ENCODE results near the gene ELFN2.

The ELFN2 gene

GRCh38 chr22:37355174-37355573 is 72.1 kb downstream of the ELFN2 start:
- in situ Hi-C loops (cut with MboI; ENCODE audit: low sequenced_read_pairs, unreplicated experiment), result no loop called here
- no peak for TF ChIP-seq CTCF (IDR thresholded peaks at IDR 0.05; ENCODE audit: borderline replicate concordance, control extremely low read depth, extremely low read depth, insufficient read depth, missing control alignments)
- DNase-seq (ENCODE audit: low spot score), result no peak

- in situ Hi-C loops (cut with MboI; ENCODE audit: low sequenced_read_pairs, unreplicated experiment), result no loop called here
- DNase-seq (ENCODE audit: low spot score), result no peak
- TF ChIP-seq CTCF (IDR thresholded peaks at IDR 0.05; ENCODE audit: borderline replicate concordance, control extremely low read depth, extremely low read depth, insufficient read depth, missing control alignments), result no peak
Observed at GRCh38 chr22:37354670-37355069, 72.6 kb downstream of the ELFN2 start.

- TF ChIP-seq CTCF (IDR thresholded peaks at IDR 0.05; ENCODE audit: borderline replicate concordance, control extremely low read depth, extremely low read depth, insufficient read depth, missing control alignments), result no peak
- DNase-seq (ENCODE audit: low spot score), result no peak
- in situ Hi-C loops (cut with MboI; ENCODE audit: low sequenced_read_pairs, unreplicated experiment), result no loop called here
Observed at GRCh38 chr22:37354261-37354660, 73.0 kb downstream of the ELFN2 start.

- no peak for TF ChIP-seq CTCF (IDR thresholded peaks at IDR 0.05; ENCODE audit: borderline replicate concordance, control extremely low read depth, extremely low read depth, insufficient read depth, missing control alignments)
- in situ Hi-C loops (cut with MboI; ENCODE audit: low sequenced_read_pairs, unreplicated experiment), result no loop called here
- DNase-seq (ENCODE audit: low spot score), result no peak
Observed at GRCh38 chr22:37353839-37354238, 73.4 kb downstream of the ELFN2 start.

DNA sequence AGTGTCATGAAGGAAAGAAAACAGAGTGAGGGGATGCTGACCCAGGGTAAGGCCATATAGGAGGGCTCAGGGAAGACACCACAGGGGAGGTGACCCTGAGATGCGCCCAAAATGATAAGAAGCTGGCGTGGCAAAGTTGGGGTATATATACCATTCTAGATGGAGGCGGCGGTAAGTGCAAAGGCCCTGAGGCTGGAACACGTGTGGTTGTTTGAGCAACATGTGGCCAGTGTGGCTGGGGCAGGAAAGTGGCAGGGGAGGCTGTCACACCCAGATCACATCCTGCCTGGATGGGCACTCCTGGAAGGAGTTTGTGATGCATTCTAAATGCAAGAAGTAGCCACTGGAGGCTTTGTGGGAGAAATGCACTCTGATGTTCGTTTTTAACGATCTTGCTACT is 74.8 kb downstream of the ELFN2 start:
- in situ Hi-C loops (cut with MboI; ENCODE audit: low sequenced_read_pairs, unreplicated experiment), result no loop called here
- no peak for TF ChIP-seq CTCF (IDR thresholded peaks at IDR 0.05; ENCODE audit: borderline replicate concordance, control extremely low read depth, extremely low read depth, insufficient read depth, missing control alignments)
- no peak for DNase-seq (ENCODE audit: low spot score)

- in situ Hi-C loops (cut with MboI; ENCODE audit: low sequenced_read_pairs, unreplicated experiment), result no loop called here
- no peak for DNase-seq (ENCODE audit: low spot score)
- no peak for TF ChIP-seq CTCF (IDR thresholded peaks at IDR 0.05; ENCODE audit: borderline replicate concordance, control extremely low read depth, extremely low read depth, insufficient read depth, missing control alignments)
Observed at GRCh38 chr22:37351232-37351631, 76.0 kb downstream of the ELFN2 start.

Measured in GM13976 (cell line).